ENCODE data around the gene POLR1E.

- TF ChIP-seq TP53 (CRISPR knock-in tag; IDR thresholded peaks at IDR 0.05) (no peak), E2F5 (CRISPR knock-in tag; IDR thresholded peaks at IDR 0.05) (no peak), CREB1 (CRISPR knock-in tag; IDR thresholded peaks at IDR 0.05) (no peak), ATF6 (CRISPR knock-in tag; IDR thresholded peaks at IDR 0.05) (no peak), ATF3 (CRISPR knock-in tag; conservative IDR thresholded peaks at IDR 0.05) (no peak)
These were observed 23.1 kb downstream of the POLR1E start for GRCh38 chr9:37508834-37509206.

Data from WTC11 (cell line).